Parathyroid adenoma (tissue), 2 donors: Measurements from ENCODE around the gene KCNQ1.

Experiments used
- H2AFZ ChIP-seq: fragments of 300-600 bp; sonication (generic); one replicate; pipeline ENCODE4 v1.7.0; 2017; ENCODE audit warnings: antibody characterized with exemption, mild to moderate bottlenecking
- H3K27ac ChIP-seq: fragments of 300-600 bp; sonication (generic); one replicate; pipeline ENCODE4 v1.7.0; 2017
- H3K27me3 ChIP-seq: fragments of 300-600 bp; sonication (generic); one replicate; pipeline ENCODE4 v1.7.0; 2017; ENCODE audit warnings: low read length; ENCODE audit not compliant: control insufficient read depth, insufficient read depth
- H3K36me3 ChIP-seq: fragments of 300-600 bp; sonication (generic); one replicate; pipeline ENCODE4 v1.7.0; 2017; ENCODE audit warnings: low read length; ENCODE audit not compliant: control insufficient read depth, insufficient read depth
- H3K4me1 ChIP-seq: fragments of 300-600 bp; sonication (generic); one replicate; pipeline ENCODE4 v1.7.0; 2017; ENCODE audit warnings: control low read depth
- H3K4me2 ChIP-seq: fragments of 300-600 bp; sonication (generic); one replicate; pipeline ENCODE4 v1.7.0; 2017; ENCODE audit warnings: low read length
- H3K4me3 ChIP-seq: fragments of 300-600 bp; sonication (generic); one replicate; pipeline ENCODE4 v1.7.0; 2017; ENCODE audit warnings: low read depth, low read length
- H3K79me2 ChIP-seq: fragments of 300-600 bp; sonication (generic); one replicate; pipeline ENCODE4 v1.7.0; 2017; ENCODE audit warnings: control low read depth
- H3K9ac ChIP-seq: fragments of 300-600 bp; sonication (generic); one replicate; pipeline ENCODE4 v1.7.0; 2017; ENCODE audit warnings: mild to moderate bottlenecking
- H3K9me3 ChIP-seq: fragments of 300-600 bp; sonication (generic); one replicate; pipeline ENCODE4 v1.7.0; 2017; ENCODE audit warnings: low read length; ENCODE audit not compliant: control insufficient read depth
- CTCF ChIP-seq: fragments of 300-600 bp; sonication (generic); IDR thresholded peaks from one replicate; pipeline ENCODE4 v1.7.0; 2017; ENCODE audit warnings: antibody characterized with exemption, mild to moderate bottlenecking
- donor health status: primary hyperparathyroidism.

The KCNQ1 gene

GRCh38 chr11:2886191-2886894 lies 441.5 kb downstream of the KCNQ1 start:
- H3K36me3 ChIP-seq: no peaks in the 10 kb centered on the region
- H3K9me3 ChIP-seq: no peaks in the 10 kb centered on the region
- no peak overlapping the region for H3K4me3 ChIP-seq
- H3K27ac ChIP-seq: peak overlapping the region; percentile 15
- no peaks in the 10 kb centered on the region for H3K79me2 ChIP-seq
- H3K9ac ChIP-seq: no peak overlapping the region
- no peak for TF ChIP-seq CTCF
- H3K27me3 ChIP-seq: no peaks in the 10 kb centered on the region
- H3K4me1 ChIP-seq: no peaks in the 10 kb centered on the region
- H3K4me2 ChIP-seq: no peak overlapping the region
- peak overlapping the region; percentile 58 for H2AFZ ChIP-seq

- no peaks in the 10 kb centered on the region for H3K79me2 ChIP-seq
- no peak overlapping the region for H3K4me2 ChIP-seq
- H2AFZ ChIP-seq: no peak overlapping the region
- no peaks in the 10 kb centered on the region for H3K36me3 ChIP-seq
- peak overlapping the region; percentile 15 for H3K27ac ChIP-seq
- H3K27me3 ChIP-seq: no peaks in the 10 kb centered on the region
- H3K4me1 ChIP-seq: no peaks in the 10 kb centered on the region
- TF ChIP-seq CTCF: no peak
- no peak overlapping the region for H3K9ac ChIP-seq
- no peaks in the 10 kb centered on the region for H3K9me3 ChIP-seq
- H3K4me3 ChIP-seq: no peak overlapping the region
These were observed 442.1 kb downstream of the KCNQ1 start for GRCh38 chr11:2886936-2887335.

GRCh38 chr11:2887515-2888195 lies 442.8 kb downstream of the KCNQ1 start:
- Histone ChIP-seq H3K9me3 (no peaks in the 10 kb centered on the region), H3K36me3 (no peaks in the 10 kb centered on the region), H3K27ac (no peak overlapping the region), H2AFZ (no peak overlapping the region), H3K79me2 (no peaks in the 10 kb centered on the region), H3K4me2 (no peak overlapping the region), H3K9ac (no peak overlapping the region), H3K27me3 (no peaks in the 10 kb centered on the region), H3K4me3 (no peak overlapping the region), H3K4me1 (no peaks in the 10 kb centered on the region)
- TF ChIP-seq CTCF: no peak

GRCh38 chr11:2888266-2888968 lies 443.6 kb downstream of the KCNQ1 start:
- Histone ChIP-seq H3K4me1 (no peaks in the 10 kb centered on the region), H3K27me3 (no peaks in the 10 kb centered on the region), H3K4me3 (no peak overlapping the region), H3K4me2 (no peak overlapping the region), H3K27ac (no peak overlapping the region), H3K9me3 (no peaks in the 10 kb centered on the region), H2AFZ (no peak overlapping the region), H3K79me2 (no peaks in the 10 kb centered on the region), H3K9ac (no peak overlapping the region), H3K36me3 (no peaks in the 10 kb centered on the region)
- TF ChIP-seq CTCF: peak; percentile 90
